ENCODE data around the gene DCAF8. TPM values are rescaled to one million over a fixed set of nuclear protein-coding genes. Genes with fewer than 3 reads are reported as not detected.

The DCAF8 gene
- total RNA-seq, 1 donor from 2014 or later: 154 TPM

DNA sequence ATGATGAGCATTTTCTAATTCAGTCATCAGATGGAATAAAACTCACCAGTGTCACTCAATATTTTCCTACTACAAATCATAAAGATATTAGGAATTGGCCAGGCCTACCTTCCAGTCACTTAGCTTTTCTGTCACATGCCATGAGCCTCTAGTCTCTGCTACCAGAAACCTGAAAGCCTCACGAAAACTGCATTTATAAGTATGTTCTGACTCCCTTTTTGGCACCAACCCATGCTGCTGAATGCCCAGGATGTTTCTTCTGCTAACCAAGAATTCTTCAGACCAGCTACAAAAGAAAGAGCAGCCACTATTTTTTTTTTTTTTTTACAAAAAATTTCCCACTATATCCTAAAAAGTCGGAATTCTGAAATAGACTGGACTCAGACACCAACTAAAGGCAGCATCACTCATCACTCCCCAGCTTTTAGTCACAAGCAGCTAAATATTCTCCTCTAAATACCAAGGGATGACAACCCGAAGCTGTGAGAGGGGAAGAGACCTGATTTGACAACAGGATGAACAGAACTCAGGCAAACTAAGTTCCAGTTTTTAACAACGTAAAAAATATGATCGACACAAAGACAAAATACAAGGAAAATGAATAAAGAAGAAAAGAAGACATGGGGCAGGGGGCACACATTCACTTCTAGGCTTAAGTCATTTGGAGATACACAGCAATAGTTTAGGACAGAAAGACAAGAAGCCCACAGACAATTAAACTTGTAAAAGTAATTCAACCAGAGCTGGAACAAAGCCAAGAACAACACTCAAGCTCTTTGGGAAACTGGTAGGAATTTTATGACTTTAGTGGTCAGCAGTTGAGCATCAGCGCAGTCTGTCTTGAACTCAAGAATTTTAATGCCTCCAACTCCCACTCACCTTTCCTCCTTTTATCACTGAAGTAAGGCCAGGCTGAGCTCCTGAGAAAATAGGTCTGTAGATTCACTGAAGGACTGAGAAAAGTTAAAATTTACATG is 1.7 kb downstream of the DCAF8 start:
- H3K4me1 Mint-ChIP-seq (ENCODE audit: unreplicated experiment): peaks cover 27% of the 10 kb centered on the region
- DNase-seq (ENCODE audit: extremely low spot score, unreplicated experiment): no peak
- H3K27ac Mint-ChIP-seq: peak overlapping the region; percentile 97

DNA sequence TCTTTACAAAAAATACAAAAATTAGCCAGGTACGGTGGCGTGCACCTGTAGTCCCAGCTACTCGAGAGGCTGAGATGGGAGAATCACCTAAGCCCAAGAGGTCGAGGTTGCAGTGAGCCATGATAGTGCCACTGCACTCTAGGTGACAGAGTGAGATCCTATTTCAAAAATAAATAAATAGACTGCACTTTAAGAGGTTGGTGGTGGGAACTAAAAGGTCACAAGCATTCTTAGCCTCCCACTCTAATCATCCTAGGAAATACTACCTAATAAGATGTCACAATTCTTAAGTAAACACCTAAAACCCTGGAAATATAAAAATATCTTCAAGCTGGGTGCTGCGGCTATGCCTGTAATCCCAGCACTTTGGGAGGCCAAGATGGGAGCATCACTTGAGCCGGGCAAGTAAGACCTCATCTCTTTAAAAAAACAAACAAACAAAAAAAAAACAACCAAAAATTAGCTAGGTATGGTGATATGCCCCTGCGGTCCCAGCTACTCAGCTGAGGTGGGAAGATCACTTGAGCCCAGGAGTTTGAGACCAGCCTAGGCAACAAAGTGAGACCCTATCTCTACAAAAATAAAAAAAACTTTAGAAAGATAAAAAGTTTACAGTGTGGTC is 4.1 kb downstream of the DCAF8 start:
- Mint-ChIP-seq H3K27ac (no peak overlapping the region), H3K4me1 (ENCODE audit: unreplicated experiment) (peaks cover 27% of the 10 kb centered on the region)

More for the DNA sequence above, 1.7 kb downstream of the DCAF8 start:
- peaks cover 7% of the 10 kb centered on the region for H3K36me3 Mint-ChIP-seq
- H3K4me3 Mint-ChIP-seq: peak overlapping the region; percentile 99
- H3K9me3 Mint-ChIP-seq: no peaks in the 10 kb centered on the region
- H3K27me3 Mint-ChIP-seq: peaks cover 6% of the 10 kb centered on the region
- TF ChIP-seq, protein P1, sequence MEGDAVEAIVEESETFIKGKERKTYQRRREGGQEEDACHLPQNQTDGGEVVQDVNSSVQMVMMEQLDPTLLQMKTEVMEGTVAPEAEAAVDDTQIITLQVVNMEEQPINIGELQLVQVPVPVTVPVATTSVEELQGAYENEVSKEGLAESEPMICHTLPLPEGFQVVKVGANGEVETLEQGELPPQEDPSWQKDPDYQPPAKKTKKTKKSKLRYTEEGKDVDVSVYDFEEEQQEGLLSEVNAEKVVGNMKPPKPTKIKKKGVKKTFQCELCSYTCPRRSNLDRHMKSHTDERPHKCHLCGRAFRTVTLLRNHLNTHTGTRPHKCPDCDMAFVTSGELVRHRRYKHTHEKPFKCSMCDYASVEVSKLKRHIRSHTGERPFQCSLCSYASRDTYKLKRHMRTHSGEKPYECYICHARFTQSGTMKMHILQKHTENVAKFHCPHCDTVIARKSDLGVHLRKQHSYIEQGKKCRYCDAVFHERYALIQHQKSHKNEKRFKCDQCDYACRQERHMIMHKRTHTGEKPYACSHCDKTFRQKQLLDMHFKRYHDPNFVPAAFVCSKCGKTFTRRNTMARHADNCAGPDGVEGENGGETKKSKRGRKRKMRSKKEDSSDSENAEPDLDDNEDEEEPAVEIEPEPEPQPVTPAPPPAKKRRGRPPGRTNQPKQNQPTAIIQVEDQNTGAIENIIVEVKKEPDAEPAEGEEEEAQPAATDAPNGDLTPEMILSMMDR (conservative IDR thresholded peaks at IDR 0.05): no peak

GRCh38 chr1:160257411-160258015 is 4.8 kb downstream of the DCAF8 start:
- H3K27me3 Mint-ChIP-seq: no peaks in the 10 kb centered on the region
- TF ChIP-seq, protein P1 (conservative IDR thresholded peaks at IDR 0.05): no peak
- H3K9me3 Mint-ChIP-seq: no peaks in the 10 kb centered on the region
- H3K4me1 Mint-ChIP-seq (ENCODE audit: unreplicated experiment): peaks cover 27% of the 10 kb centered on the region
- H3K36me3 Mint-ChIP-seq: peaks cover 7% of the 10 kb centered on the region
- no peak for DNase-seq (ENCODE audit: extremely low spot score, unreplicated experiment)
- H3K4me3 Mint-ChIP-seq: no peak overlapping the region
- no peak overlapping the region for H3K27ac Mint-ChIP-seq

More for the DNA sequence above, 4.1 kb downstream of the DCAF8 start:
- no peak for DNase-seq (ENCODE audit: extremely low spot score, unreplicated experiment)
- peak overlapping the region; percentile 23 for H3K4me3 Mint-ChIP-seq
- TF ChIP-seq, protein P1 (conservative IDR thresholded peaks at IDR 0.05): no peak
- H3K36me3 Mint-ChIP-seq: peaks cover 7% of the 10 kb centered on the region
- no peaks in the 10 kb centered on the region for H3K27me3 Mint-ChIP-seq
- H3K9me3 Mint-ChIP-seq: no peaks in the 10 kb centered on the region

DNA sequence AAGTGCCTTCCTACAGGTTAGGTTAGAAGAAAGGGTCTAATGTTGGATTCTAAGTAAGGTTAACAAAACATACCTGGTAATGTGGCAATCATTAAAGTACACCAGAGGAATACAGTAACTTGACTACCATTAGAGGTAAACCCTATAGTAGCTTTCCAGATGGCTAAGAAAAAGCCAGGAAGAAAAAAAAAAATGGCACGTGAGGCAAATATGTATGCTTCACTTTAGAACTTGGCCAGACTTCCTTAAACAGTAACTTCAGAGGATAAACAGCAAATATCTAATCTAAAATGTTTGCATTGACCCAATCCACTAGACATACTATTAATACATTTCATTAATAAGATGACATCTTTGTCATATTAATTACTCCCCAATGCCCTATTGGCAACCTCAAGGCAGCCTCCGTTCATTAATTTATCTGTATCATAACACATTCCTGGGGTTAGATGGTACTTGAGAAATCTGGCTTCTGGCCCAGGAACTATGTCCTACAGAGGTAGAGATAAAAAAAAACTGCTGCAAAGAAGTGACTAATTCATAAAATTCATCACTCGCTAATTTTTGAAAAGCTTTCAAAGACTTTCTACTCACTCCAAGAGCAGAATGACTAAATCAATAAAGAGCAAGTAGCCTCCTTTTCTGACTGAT is 5.8 kb downstream of the DCAF8 start:
- peaks cover 7% of the 10 kb centered on the region for H3K36me3 Mint-ChIP-seq
- H3K4me1 Mint-ChIP-seq (ENCODE audit: unreplicated experiment): peaks cover 31% of the 10 kb centered on the region
- TF ChIP-seq, protein P1 (conservative IDR thresholded peaks at IDR 0.05): no peak
- H3K4me3 Mint-ChIP-seq: no peak overlapping the region
- H3K9me3 Mint-ChIP-seq: no peaks in the 10 kb centered on the region
- H3K27ac Mint-ChIP-seq: no peak overlapping the region
- no peak for DNase-seq (ENCODE audit: extremely low spot score, unreplicated experiment)
- H3K27me3 Mint-ChIP-seq: no peaks in the 10 kb centered on the region

DNA sequence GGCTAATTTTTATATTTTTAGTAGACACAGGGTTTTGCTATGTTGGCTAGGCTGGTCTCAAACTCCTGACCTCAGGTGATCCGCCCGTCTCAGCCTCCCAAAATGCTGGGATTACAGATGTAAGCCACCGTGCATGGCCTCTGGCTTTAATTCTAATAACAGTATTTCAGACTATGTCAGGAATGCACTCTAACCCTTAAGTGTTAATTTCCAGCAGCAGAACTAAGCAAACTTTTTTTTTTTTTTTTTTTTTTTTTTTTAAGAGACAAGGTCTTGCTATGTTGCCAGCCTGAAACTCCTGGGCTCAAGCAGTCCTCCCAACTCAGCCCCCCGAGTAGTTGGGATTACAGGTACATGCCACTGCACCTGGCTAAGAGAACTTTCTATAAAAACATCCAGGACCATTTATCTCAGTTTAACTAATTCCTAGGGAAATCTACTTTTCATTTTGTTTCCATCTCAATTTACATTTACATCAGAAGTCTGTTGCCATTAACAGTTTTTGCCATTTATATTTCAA is 6.5 kb downstream of the DCAF8 start:
- no peaks in the 10 kb centered on the region for H3K9me3 Mint-ChIP-seq
- no peak overlapping the region for H3K4me3 Mint-ChIP-seq
- DNase-seq (ENCODE audit: extremely low spot score, unreplicated experiment): no peak
- H3K27me3 Mint-ChIP-seq: no peaks in the 10 kb centered on the region
- no peak overlapping the region for H3K27ac Mint-ChIP-seq
- H3K4me1 Mint-ChIP-seq (ENCODE audit: unreplicated experiment): peaks cover 30% of the 10 kb centered on the region
- H3K36me3 Mint-ChIP-seq: peaks cover 8% of the 10 kb centered on the region
- TF ChIP-seq, protein P1 (conservative IDR thresholded peaks at IDR 0.05): no peak
